HCT116 (cell line): ENCODE results near the gene PMAIP1. TPM values are rescaled to one million over a fixed set of nuclear protein-coding genes. Genes with fewer than 3 reads are reported as not detected.
A peak's percentile ranks its signal among the peaks of the same experiment; 100 is the strongest.

Experiments used
- ATAC-seq: fragments of 200-7000 bp; cut with Tn5 transposase; 2 replicates; pipeline ENCODE4 v1.9.1; 2020; ENCODE audit warnings: mild to moderate bottlenecking, moderate library complexity
- BruUV-seq: library from RNA; stranded (reverse); fragments of 400-500 nt; replicated peaks from 2 replicates; lab custom pipeline; 2021; lab: Mats Ljungman, UMichigan
- CTCF ChIA-PET: fragments of 300-600 bp; sonication (Branson Sonifier 250); formaldehyde crosslinking; loops from one replicate; lab custom pipeline; 2021; ENCODE audit warnings: antibody characterized with exemption; lab: Charles Lee
- POLR2A ChIA-PET: fragments of 300-600, 350-600 bp; sonication (Branson Sonifier 250); formaldehyde crosslinking; loops from one replicate; lab custom pipeline; 2021; ENCODE audit warnings: antibody characterized with exemption; lab: Charles Lee
- RAD21 ChIA-PET, 2 experiments: fragments of 300-600 bp; sonication (Branson Sonifier 250); formaldehyde crosslinking; loops; one replicate each; lab custom pipeline; 2023; ENCODE audit warnings: low total read pairs in 2 of 2; ENCODE audit not compliant: uncharacterized antibody in 2 of 2, unreplicated experiment in 2 of 2, low non-redundant PET in 1 of 2; lab: Charles Lee
- DNase-seq: peaks from one replicate; pipeline ENCODE4 v3.0.0-alpha.2; 2010; ENCODE audit warnings: low read depth, low spot score
- H2AFZ ChIP-seq: fragments of 200-600 bp; shearing (Covaris generic), sonication (generic); 2 replicates; pipeline ENCODE4 v1.6.1; 2017; ENCODE audit warnings: low read depth, mixed run types, mixed read lengths, antibody characterized with exemption, low read length; ENCODE audit not compliant: poor library complexity, severe bottlenecking
- H3K27ac ChIP-seq: 2 replicates; pipeline ENCODE4 v1.5.1; 2012; ENCODE audit warnings: low read depth, low read length
- H3K27me3 ChIP-seq: fragments of 200-600 bp; sonication (generic); 2 replicates; pipeline ENCODE4 v1.6.1; 2016; ENCODE audit warnings: mixed run types, low read length, mixed read lengths; ENCODE audit not compliant: insufficient read depth
- H3K36me3 ChIP-seq, 2 experiments: fragments of 200-500 bp in 1 of 2; fragments of 200-600 bp in 1 of 2; sonication (Bioruptor generic) in 1 of 2; sonication (generic) in 1 of 2; 2 replicates each; pipeline versions ENCODE4 v1.5.1 to v1.6.1; 2014 to 2016; ENCODE audit warnings: low read length in 2 of 2, inconsistent platforms in 1 of 2, mixed read lengths in 1 of 2, mixed run types in 1 of 2; ENCODE audit not compliant: insufficient read depth in 2 of 2, control insufficient read depth in 1 of 2
- H3K4me1 ChIP-seq, 2 experiments: fragments of 200-600 bp in 1 of 2; sonication (generic) in 1 of 2; 2 replicates each; pipeline versions ENCODE4 v1.5.1 to v1.6.1; 2012 to 2017; ENCODE audit warnings: low read length in 2 of 2, inconsistent platforms in 1 of 2, mild to moderate bottlenecking in 1 of 2, mixed read lengths in 1 of 2, mixed run types in 1 of 2, moderate library complexity in 1 of 2; ENCODE audit not compliant: insufficient read depth in 2 of 2, control insufficient read depth in 1 of 2
- H3K4me2 ChIP-seq: fragments of 200-600 bp; sonication (generic); 2 replicates; pipeline ENCODE4 v1.6.1; 2017; ENCODE audit warnings: mixed run types, low read length, mixed read lengths
- H3K4me3 ChIP-seq, 2 experiments: fragments of 200-600 bp in 1 of 2; sonication (generic) in 1 of 2; replicated peaks in 1 of 2; 2 replicates each; pipeline ENCODE4 v1.5.1; 2011 to 2016; ENCODE audit warnings: low read length in 2 of 2, control low read depth in 1 of 2, low read depth in 1 of 2, mild to moderate bottlenecking in 1 of 2, mixed read lengths in 1 of 2, mixed run types in 1 of 2
- H3K79me2 ChIP-seq: fragments of 200-600 bp; sonication (generic); 2 replicates; pipeline ENCODE4 v1.6.1; 2017; ENCODE audit warnings: mild to moderate bottlenecking, mixed run types, low read length, moderate library complexity, mixed read lengths; ENCODE audit not compliant: insufficient read depth
- H3K9ac ChIP-seq: fragments of 200-600 bp; sonication (generic); 2 replicates; pipeline ENCODE4 v1.6.1; 2016; ENCODE audit warnings: low read length, mixed read lengths
- H3K9me2 ChIP-seq: fragments of 200-600 bp; sonication (generic), shearing (Covaris generic); 2 replicates; pipeline ENCODE4 v1.6.1; 2017; ENCODE audit warnings: mixed run types, mild to moderate bottlenecking, moderate library complexity; ENCODE audit not compliant: insufficient read depth
- H3K9me3 ChIP-seq, 2 experiments: fragments of 200-500 bp in 1 of 2; fragments of 200-600 bp in 1 of 2; sonication (Bioruptor generic) in 1 of 2; sonication (generic) in 1 of 2; 2 replicates each; pipeline ENCODE4 v1.6.1; 2014 to 2017; ENCODE audit warnings: low read length in 2 of 2, mixed read lengths in 2 of 2, inconsistent platforms in 1 of 2, low read depth in 1 of 2, mild to moderate bottlenecking in 1 of 2, mixed run types in 1 of 2, moderate library complexity in 1 of 2; ENCODE audit not compliant: control insufficient read depth in 1 of 2, insufficient read depth in 1 of 2
- H4K20me1 ChIP-seq: fragments of 200-600 bp; sonication (generic), shearing (Covaris generic); 2 replicates; pipeline ENCODE4 v1.6.1; 2017; ENCODE audit warnings: mixed run types, mild to moderate bottlenecking, moderate library complexity; ENCODE audit not compliant: insufficient read depth
- EZH2 ChIP-seq: fragments of 200-600 bp; sonication (generic); IDR thresholded peaks from 2 replicates; pipeline ENCODE4 v1.6.1; 2017; ENCODE audit warnings: antibody characterized with exemption, mixed run types
- FOSL1 ChIP-seq: IDR thresholded peaks from 2 replicates; pipeline ENCODE4 v1.6.1; 2012; ENCODE audit warnings: low read depth
- POLR2AphosphoS5 ChIP-seq: IDR thresholded peaks from 2 replicates; pipeline ENCODE4 v1.6.1; 2011; ENCODE audit warnings: mild to moderate bottlenecking, low read depth, low read length, moderate library complexity
- SRF ChIP-seq: IDR thresholded peaks from 2 replicates; pipeline ENCODE4 v1.6.1; 2012; ENCODE audit warnings: low read depth
- YY1 ChIP-seq: IDR thresholded peaks from 2 replicates; pipeline ENCODE4 v1.6.1; 2011; ENCODE audit warnings: low read length, low read depth, moderate library complexity, mild to moderate bottlenecking; ENCODE audit not compliant: insufficient replicate concordance; ENCODE audit errors: extremely low read depth
- ZBTB33 ChIP-seq: IDR thresholded peaks from 2 replicates; pipeline ENCODE4 v1.6.1; 2011; ENCODE audit warnings: mild to moderate bottlenecking, low read length, moderate library complexity; ENCODE audit not compliant: insufficient replicate concordance; ENCODE audit errors: extremely low read depth
- intact Hi-C: fragments of 100-400 bp; cut with micrococcal nuclease; formaldehyde crosslinking; loops from 2 replicates; pipeline ENCODE4 v1.10.0; 2022
- total RNA-seq: library from RNA; stranded (reverse); gene quantifications from one replicate; pipeline ENCODE4 v1.2.1, GENCODE V29; 2021; ENCODE audit not compliant: unreplicated experiment

Gene PMAIP1
- total RNA-seq, 1 experiment from 2014 or later, result 66.7 TPM

GRCh38 chr18:59945544-59945943, 45.7 kb downstream of the PMAIP1 start:
- no peak overlapping the region for H3K4me3 ChIP-seq
- RAD21 ChIA-PET, result no interaction called here
- no TSS peak for BruUV-seq
- peak overlapping the region; percentile 64 for H2AFZ ChIP-seq
- no peaks in the 10 kb centered on the region for H3K79me2 ChIP-seq
- DNase-seq, result no peak
- CTCF ChIA-PET, result no interaction called here
- H3K9ac ChIP-seq, result no peak overlapping the region
- no peaks in the 10 kb centered on the region for H4K20me1 ChIP-seq
- TF ChIP-seq EZH2 (no peak), SRF (no peak), POLR2AphosphoS5 (no peak), ZBTB33 (no peak), YY1 (no peak), FOSL1 (no peak)
- H3K4me1 ChIP-seq, result peaks cover 8 to 20% of the 10 kb centered on the region in 2 experiments
- no peaks in the 10 kb centered on the region for H3K9me3 ChIP-seq
- no peak overlapping the region for H3K4me2 ChIP-seq
- intact Hi-C loops, result no loop called here
- POLR2A ChIA-PET, result no interaction called here
- no peaks in the 10 kb centered on the region for H3K9me2 ChIP-seq
- H3K27ac ChIP-seq, result no peak overlapping the region
- no peaks in the 10 kb centered on the region for H3K36me3 ChIP-seq
- H3K27me3 ChIP-seq, result no peaks in the 10 kb centered on the region
- no peak for ATAC-seq
